ENCODE measurements around the gene STARD9. TPM values are rescaled to one million over a fixed set of nuclear protein-coding genes. Genes with fewer than 3 reads are reported as not detected.
"Not testable (repeated sequence)": the region's sequence is repeated elsewhere in the genome, so short reads cannot be mapped to it uniquely, and the experiment has no call there.

Gene STARD9
- polyA plus RNA-seq, 3 donors, result 0.39 TPM; not detected in 2

- Mint-ChIP-seq H3K4me3 (no peak overlapping the region), H3K4me1 (no peaks in the 10 kb centered on the region), H3K9me3 (no peaks in the 10 kb centered on the region), H3K36me3 (no peaks in the 10 kb centered on the region), H3K27ac (no peak overlapping the region), H3K27me3 (ENCODE audit: low read depth in 3 of 3) (peaks cover 0 to 2% (median 1%) of the 10 kb centered on the region in 3 donors)
- no peaks in the 10 kb centered on the region for H3K4me1 ChIP-seq (ENCODE audit: control insufficient read depth in 1 of 2, insufficient read depth in 2 of 2, low read length in 2 of 2)
- no peaks in the 10 kb centered on the region for H3K36me3 ChIP-seq (replicated peaks in 1 of 2; ENCODE audit: control insufficient read depth in 1 of 2, insufficient read depth in 2 of 2, low read length in 2 of 2)
- H3K79me2 ChIP-seq (ENCODE audit: insufficient read depth, low read length), result no peaks in the 10 kb centered on the region
- no peak overlapping the region for H3K4me2 ChIP-seq (replicated peaks; ENCODE audit: extremely low read depth, low read length, poor library complexity, severe bottlenecking)
- H3K4me3 ChIP-seq (replicated peaks in 1 of 3; ENCODE audit: low read depth in 2 of 3, low read length in 3 of 3), result no peak overlapping the region
- DNase-seq, result no peak
- H3K27ac ChIP-seq (ENCODE audit: low read depth in 1 of 2, low read length in 2 of 2), result no peak overlapping the region
- no peak overlapping the region for H3K9ac ChIP-seq (ENCODE audit: insufficient read depth, low read length, poor library complexity, severe bottlenecking)
- no peaks in the 10 kb centered on the region for H3K9me3 ChIP-seq (replicated peaks in 1 of 2; ENCODE audit: control insufficient read depth in 1 of 2, insufficient read depth in 1 of 2, low read length in 2 of 2)
- intact Hi-C loops (cut with micrococcal nuclease), result no loop called here
- no peaks in the 10 kb centered on the region for H3K27me3 ChIP-seq (ENCODE audit: control insufficient read depth in 2 of 2, insufficient read depth in 2 of 2, low read length in 2 of 2)
- no peak for TF ChIP-seq CTCF (IDR thresholded peaks at IDR 0.05)
- no peak overlapping the region for H2AFZ ChIP-seq (ENCODE audit: insufficient read depth, low read depth, low read length, poor library complexity, severe bottlenecking)
- 100% methylated on average over 2 of the region's 5 CpGs for WGBS (ENCODE audit: insufficient coverage)
- no peaks in the 10 kb centered on the region for H4K20me1 ChIP-seq (ENCODE audit: insufficient read depth, low read length)
Measured at GRCh38 chr15:42594095-42594494, 18.7 kb downstream of the STARD9 start.

GRCh38 chr15:42595626-42596240, 20.3 kb downstream of the STARD9 start:
- no peak for DNase-seq
- Histone ChIP-seq H3K4me1 (ENCODE audit: control insufficient read depth in 1 of 2, insufficient read depth in 2 of 2, low read length in 2 of 2) (no peaks in the 10 kb centered on the region), H3K4me2 (replicated peaks; ENCODE audit: extremely low read depth, low read length, poor library complexity, severe bottlenecking) (no peak overlapping the region), H3K79me2 (ENCODE audit: insufficient read depth, low read length) (no peaks in the 10 kb centered on the region), H3K27ac (ENCODE audit: low read depth in 1 of 2, low read length in 2 of 2) (no peak overlapping the region), H3K9me3 (replicated peaks in 1 of 2; ENCODE audit: control insufficient read depth in 1 of 2, insufficient read depth in 1 of 2, low read length in 2 of 2) (no peaks in the 10 kb centered on the region), H3K9ac (ENCODE audit: insufficient read depth, low read length, poor library complexity, severe bottlenecking) (no peak overlapping the region), H3K36me3 (replicated peaks in 1 of 2; ENCODE audit: control insufficient read depth in 1 of 2, insufficient read depth in 2 of 2, low read length in 2 of 2) (no peaks in the 10 kb centered on the region), H3K27me3 (ENCODE audit: control insufficient read depth in 2 of 2, insufficient read depth in 2 of 2, low read length in 2 of 2) (no peaks in the 10 kb centered on the region), H3K4me3 (replicated peaks in 1 of 3; ENCODE audit: low read depth in 2 of 3, low read length in 3 of 3) (no peak overlapping the region), H2AFZ (ENCODE audit: insufficient read depth, low read depth, low read length, poor library complexity, severe bottlenecking) (peak overlapping the region; percentile 58), H4K20me1 (ENCODE audit: insufficient read depth, low read length) (no peaks in the 10 kb centered on the region)
- Mint-ChIP-seq H3K27ac (no peak overlapping the region), H3K36me3 (no peaks in the 10 kb centered on the region), H3K4me1 (no peaks in the 10 kb centered on the region), H3K9me3 (no peaks in the 10 kb centered on the region), H3K27me3 (ENCODE audit: low read depth in 3 of 3) (peaks cover 0 to 1% (median 0%) of the 10 kb centered on the region in 3 donors), H3K4me3 (no peak overlapping the region)
- no peak for TF ChIP-seq CTCF (IDR thresholded peaks at IDR 0.05)
- intact Hi-C loops (cut with micrococcal nuclease), result no loop called here
- 27% methylated on average over 3 of the region's 4 CpGs for WGBS (ENCODE audit: insufficient coverage)

- H3K4me3 Mint-ChIP-seq; DNase-seq; H3K27ac Mint-ChIP-seq; H3K36me3 ChIP-seq (replicated peaks in 1 of 2; ENCODE audit: control insufficient read depth in 1 of 2, insufficient read depth in 2 of 2, low read length in 2 of 2); intact Hi-C loops (cut with micrococcal nuclease); H3K4me3 ChIP-seq (replicated peaks in 1 of 3; ENCODE audit: low read depth in 2 of 3, low read length in 3 of 3); H3K79me2 ChIP-seq (ENCODE audit: insufficient read depth, low read length); H3K27ac ChIP-seq (ENCODE audit: low read depth in 1 of 2, low read length in 2 of 2); H3K9me3 ChIP-seq (replicated peaks in 1 of 2; ENCODE audit: control insufficient read depth in 1 of 2, insufficient read depth in 1 of 2, low read length in 2 of 2); H3K27me3 ChIP-seq (ENCODE audit: control insufficient read depth in 2 of 2, insufficient read depth in 2 of 2, low read length in 2 of 2); H2AFZ ChIP-seq (ENCODE audit: insufficient read depth, low read depth, low read length, poor library complexity, severe bottlenecking); H3K36me3 Mint-ChIP-seq; H3K27me3 Mint-ChIP-seq (ENCODE audit: low read depth in 3 of 3); H3K4me2 ChIP-seq (replicated peaks; ENCODE audit: extremely low read depth, low read length, poor library complexity, severe bottlenecking); H4K20me1 ChIP-seq (ENCODE audit: insufficient read depth, low read length); H3K9ac ChIP-seq (ENCODE audit: insufficient read depth, low read length, poor library complexity, severe bottlenecking): not testable (repeated sequence)
- 97% methylated on average over 15 of the region's 30 CpGs for WGBS (ENCODE audit: insufficient coverage)
- Mint-ChIP-seq H3K4me1 (peaks cover 16% of the 10 kb centered on the region), H3K9me3 (peaks cover 0 to 12% (median 5%) of the 10 kb centered on the region in 7 donors)
- peaks cover 9 to 13% of the 10 kb centered on the region in 2 donors for H3K4me1 ChIP-seq (ENCODE audit: control insufficient read depth in 1 of 2, insufficient read depth in 2 of 2, low read length in 2 of 2)
Measured at GRCh38 chr15:42601316-42601715, 25.9 kb downstream of the STARD9 start.
